Ovary (tissue), 9 donors: ENCODE measurements around the gene LCTL. TPM values are rescaled to one million over a fixed set of nuclear protein-coding genes. Genes with fewer than 3 reads are reported as not detected.

ENCODE experiments used
- DNase-seq, 5 donors: peaks; one replicate each; pipeline ENCODE4 v3.0.0-alpha.2; 2019 to 2020
- H3K27ac ChIP-seq, 2 donors: fragments of 200-600 bp; one replicate each; pipeline versions ENCODE4 v1.5.1 to v1.8.0; 2019 to 2022
- H3K27me3 ChIP-seq: fragments of 200-600 bp; one replicate; pipeline ENCODE4 v1.8.0; 2022
- H3K36me3 ChIP-seq: fragments of 200-600 bp; sonication (generic); one replicate; pipeline ENCODE4 v1.5.1; 2019
- H3K4me1 ChIP-seq: one replicate; pipeline ENCODE4 v1.8.1; 2013; ENCODE audit warnings: mild to moderate bottlenecking, moderate library complexity; ENCODE audit not compliant: insufficient read depth
- H3K4me3 ChIP-seq: fragments of 200-600 bp; sonication (generic); one replicate; pipeline ENCODE4 v1.5.1; 2017
- H3K9me3 ChIP-seq, 2 donors: fragments of 200-600 bp in 1 of 2; sonication (generic) in 1 of 2; one replicate each; pipeline versions ENCODE4 v1.5.1 to v1.8.1; 2013 to 2019; ENCODE audit warnings: mild to moderate bottlenecking in 1 of 2, moderate library complexity in 1 of 2
- CTCF ChIP-seq, 3 donors: fragments of 450-650 bp in 2 of 3; fragments of 200-600 bp in 1 of 3; IDR thresholded peaks; one replicate each; pipeline versions ENCODE4 v1.5.1 to v1.8.0; 2016 to 2022; ENCODE audit warnings: antibody characterized with exemption in 3 of 3, mild to moderate bottlenecking in 1 of 3
- EP300 ChIP-seq: sonication (generic); formaldehyde crosslinking; IDR thresholded peaks from one replicate; pipeline ENCODE4 v1.6.1; 2017; ENCODE audit warnings: antibody characterized with exemption
- POLR2A ChIP-seq: fragments of 450-650 bp; IDR thresholded peaks from one replicate; pipeline ENCODE4 v1.6.1; 2017; ENCODE audit warnings: antibody characterized with exemption, mild to moderate bottlenecking, moderate library complexity
- WGBS, 3 donors: extraction: QIAGEN DNeasy Blood & Tissue Kit in 1 of 3; methylation state at CpG; one replicate each; pipeline versions ENCODE4 v1.1.5 to v1.1.7; 2013 to 2017; 5-methylcytosine and 5-hydroxymethylcytosine counted together
- intact Hi-C, 4 donors: fragments of 100-400 bp; cut with DNase I; formaldehyde crosslinking; loops; one replicate each; pipeline versions ENCODE4 v1.11.0 to v1.15.1; 2022 to 2023
- polyA plus RNA-seq, 2 donors: library from polyadenylated mRNA; stranded (reverse); fragments of 200-250 nt in 1 of 2; fragments of 350-450 nt in 1 of 2; fragmentation: Illumina TruSeq in 1 of 2; extraction: RNeasy Lipid Tissue Mini Kit (QIAGEN cat#74804) in 1 of 2; gene quantifications; one replicate each; pipeline ENCODE4 v1.2.3, GENCODE V29; 2013 to 2014
- total RNA-seq, 7 donors: library from RNA; depleted of rRNA in 2 of 7; stranded (reverse); fragments of >200 nt in 2 of 7; fragmentation: NEBNext Ultra II Directional in 3 of 7; extraction: Animal tissue kit (Norgen Biotek cat#: 25700) in 3 of 7; gene quantifications; one replicate each; pipeline versions ENCODE4 v1.1.0 to v1.2.4, GENCODE V29; 2016 to 2023
- donor health status: DM: no; HTN: no; CAD: no; lungs with moderate emphysema.
- donor health status: DM: no; HTN: no; CAD: no.
- donor health status: Bipolar disorder and iron deficiency.
- donor health status: DM: yes; HTN: yes; CAD: no.
- donor health status: DM: no; HTN: no; CAD: no.
- donor health status: DM: yes; HTN: yes; CAD: no.

LCTL gene
- total and polyA plus RNA-seq, 9 donors, result 0.23 TPM; not detected in 8

GRCh38 chr15:66586155-66586976, 20.6 kb upstream of the LCTL start:
- no peak overlapping the region for H3K4me3 ChIP-seq

GRCh38 chr15:66581972-66582537, 16.3 kb upstream of the LCTL start:
- no peaks in the 10 kb centered on the region for H3K27me3 ChIP-seq
- no peak for TF ChIP-seq CTCF (IDR thresholded peaks at IDR 0.05)
- TF ChIP-seq POLR2A, result no peak
- TF ChIP-seq EP300, result no peak
- H3K4me1 ChIP-seq, result no peaks in the 10 kb centered on the region
- intact Hi-C loops, result no loop called here
- no peaks in the 10 kb centered on the region for H3K9me3 ChIP-seq
- no peak overlapping the region for H3K27ac ChIP-seq
- no peak overlapping the region for H3K4me3 ChIP-seq
- no peaks in the 10 kb centered on the region for H3K36me3 ChIP-seq
- DNase-seq, result no peak
- WGBS, 3 donors, result 43 to 56% (median 51%) methylated on average over 9 of the region's 9 CpGs

More at GRCh38 chr15:66586155-66586976, 20.6 kb upstream of the LCTL start:
- Histone ChIP-seq H3K36me3 (no peaks in the 10 kb centered on the region), H3K9me3 (no peaks in the 10 kb centered on the region), H3K27ac (no peak overlapping the region), H3K4me1 (no peaks in the 10 kb centered on the region), H3K27me3 (no peaks in the 10 kb centered on the region)
- WGBS, 3 donors, result 40 to 47% (median 40%) methylated on average over 17 of the region's 17 CpGs
- TF ChIP-seq EP300 (no peak), POLR2A (no peak), CTCF (IDR thresholded peaks at IDR 0.05) (no peak)
- intact Hi-C loops, result no loop called here
- DNase-seq, result no peak

GRCh38 chr15:66580643-66581042, 14.8 kb upstream of the LCTL start:
- Histone ChIP-seq H3K9me3 (no peaks in the 10 kb centered on the region), H3K27ac (no peak overlapping the region), H3K36me3 (no peaks in the 10 kb centered on the region), H3K4me1 (no peaks in the 10 kb centered on the region), H3K4me3 (no peak overlapping the region), H3K27me3 (no peaks in the 10 kb centered on the region)
- no peak for DNase-seq
- intact Hi-C loops, result no loop called here
- 73 to 83% (median 77%) methylated on average over 3 of the region's 3 CpGs for WGBS, 3 donors
- TF ChIP-seq CTCF (IDR thresholded peaks at IDR 0.05), result no peak

- WGBS, 3 donors, result 54 to 60% (median 57%) methylated on average over 10 of the region's 10 CpGs
- Histone ChIP-seq H3K27ac (no peak overlapping the region), H3K27me3 (no peaks in the 10 kb centered on the region), H3K36me3 (no peaks in the 10 kb centered on the region), H3K4me1 (no peaks in the 10 kb centered on the region), H3K4me3 (no peak overlapping the region), H3K9me3 (no peaks in the 10 kb centered on the region)
- intact Hi-C loops, result no loop called here
- no peak for TF ChIP-seq CTCF (IDR thresholded peaks at IDR 0.05)
- TF ChIP-seq POLR2A, result no peak
- TF ChIP-seq EP300, result no peak
- no peak for DNase-seq
Measured at GRCh38 chr15:66578286-66578875, 12.6 kb upstream of the LCTL start.
